Frontal cortex (tissue), 4 donors: ENCODE data around the gene HIPK2. TPM values are rescaled to one million over a fixed set of nuclear protein-coding genes. Genes with fewer than 3 reads are reported as not detected.
"Not testable (repeated sequence)": the region's sequence is repeated elsewhere in the genome, so short reads cannot be mapped to it uniquely, and the experiment has no call there.

Experiments used
- DNase-seq, 2 donors: peaks; one replicate each; pipeline ENCODE4 v3.0.0; 2012; ENCODE audit warnings: low spot score in 2 of 2
- FAIRE-seq: peaks from 2 replicates; lab custom pipeline; 2012; peaks lifted over from hg19 to GRCh38; lab: Jason Lieb, UNC
- total RNA-seq: library from RNA; depleted of rRNA; stranded (reverse); fragments of >200 nt; gene quantifications from one replicate; pipeline ENCODE4 v1.2.3, GENCODE V29; 2014
- donor health status: control.
- donor health status: control.
- donor health status: control.

HIPK2 gene
- total RNA-seq, 1 donor from 2014 or later, result 10.2 TPM

DNA sequence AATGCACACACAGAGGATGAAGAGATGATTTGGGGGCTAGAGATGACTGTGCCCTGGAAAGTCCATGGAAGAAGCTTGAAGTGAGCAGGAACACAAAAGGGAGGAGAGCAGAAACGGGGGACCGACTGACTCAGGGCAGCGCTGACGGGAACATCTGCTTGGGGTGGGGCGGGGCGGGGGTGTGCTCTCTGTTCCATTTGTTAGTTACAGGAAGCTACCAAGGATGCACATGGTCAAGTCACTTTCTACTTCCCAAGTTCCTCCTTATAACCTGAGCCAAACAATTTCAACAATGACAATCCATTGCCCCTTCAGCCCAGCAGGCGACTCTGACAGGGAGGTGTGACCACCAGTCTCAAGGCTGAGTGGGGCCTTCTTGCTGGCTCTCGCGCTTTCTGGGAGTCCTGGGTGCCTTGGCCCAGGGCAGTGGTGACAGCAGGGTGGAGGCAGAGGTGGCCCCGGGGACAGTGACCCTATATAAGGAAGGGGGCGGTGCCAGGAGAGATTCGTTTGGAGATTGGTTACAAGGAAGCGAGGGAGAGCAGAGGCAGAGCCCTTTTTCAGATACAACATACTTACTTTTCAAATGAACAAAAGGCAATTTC lies 214.7 kb downstream of the HIPK2 start:
- DNase-seq, result no peak
- no peak for FAIRE-seq

- FAIRE-seq (no peak), DNase-seq (no peak)
Measured at GRCh38 chr7:139562491-139562890, 215.3 kb downstream of the HIPK2 start.

DNA sequence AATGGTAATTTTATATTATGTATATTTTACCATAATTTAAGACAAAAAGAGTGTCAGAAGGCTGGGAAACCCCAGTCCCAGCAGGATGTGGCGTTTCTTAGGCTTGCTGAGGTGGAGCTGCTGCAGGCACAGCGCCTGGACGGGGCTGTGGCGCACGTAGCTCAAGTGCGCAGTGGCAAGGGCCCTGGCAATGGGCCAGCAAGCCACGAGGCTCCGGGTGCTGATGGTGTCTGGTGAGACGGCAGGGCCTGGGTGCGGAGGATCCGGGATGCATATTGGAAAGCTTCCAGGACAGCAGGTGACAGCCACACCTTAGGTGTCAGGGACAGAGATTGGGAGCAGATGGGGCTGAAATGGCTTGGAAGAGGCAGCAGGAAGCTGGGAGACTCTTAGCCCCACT lies 217.1 kb downstream of the HIPK2 start:
- no peak for FAIRE-seq
- DNase-seq, result no peak

GRCh38 chr7:139560199-139560598 lies 217.6 kb downstream of the HIPK2 start:
- FAIRE-seq (no peak), DNase-seq (no peak)

DNA sequence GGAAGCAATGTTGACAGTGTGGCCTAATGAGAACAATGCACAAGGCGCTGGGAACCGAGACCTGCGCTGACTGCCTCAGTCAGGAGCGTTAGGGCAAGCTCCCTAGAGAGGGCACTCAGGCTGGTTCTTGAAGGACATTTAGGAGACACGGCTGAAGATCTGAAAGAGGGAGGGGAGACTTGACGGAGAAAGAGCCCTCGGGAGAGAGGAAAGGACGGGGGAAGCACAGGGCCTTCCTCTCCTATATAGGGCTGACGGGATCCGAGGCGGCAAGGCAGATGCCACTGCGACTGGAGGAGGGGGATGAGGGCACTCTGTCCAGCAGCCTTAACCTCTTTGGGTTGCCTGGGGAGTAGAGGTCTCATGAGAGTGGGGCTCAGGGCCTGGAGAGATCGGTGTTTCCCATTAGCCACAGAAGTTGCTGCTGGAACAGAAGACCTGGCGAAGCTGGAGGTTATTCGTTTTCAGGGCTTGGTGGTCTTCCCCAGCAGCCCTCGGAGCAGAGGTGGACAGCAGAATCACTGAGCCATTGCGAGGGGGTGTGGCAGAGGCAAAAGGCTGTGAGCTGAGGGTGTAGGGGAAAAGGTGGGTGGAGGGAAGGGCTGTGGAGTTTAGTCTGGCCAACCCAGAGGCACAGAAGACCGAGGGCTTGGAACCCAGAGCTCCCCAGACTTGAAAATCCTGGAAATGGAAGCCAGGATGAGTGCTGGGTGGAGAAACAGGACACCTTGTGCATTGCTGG lies 218.3 kb downstream of the HIPK2 start:
- FAIRE-seq (no peak), DNase-seq (no peak)

GRCh38 chr7:139557857-139558581 lies 219.8 kb downstream of the HIPK2 start:
- no peak for DNase-seq
- FAIRE-seq, result no peak

DNA sequence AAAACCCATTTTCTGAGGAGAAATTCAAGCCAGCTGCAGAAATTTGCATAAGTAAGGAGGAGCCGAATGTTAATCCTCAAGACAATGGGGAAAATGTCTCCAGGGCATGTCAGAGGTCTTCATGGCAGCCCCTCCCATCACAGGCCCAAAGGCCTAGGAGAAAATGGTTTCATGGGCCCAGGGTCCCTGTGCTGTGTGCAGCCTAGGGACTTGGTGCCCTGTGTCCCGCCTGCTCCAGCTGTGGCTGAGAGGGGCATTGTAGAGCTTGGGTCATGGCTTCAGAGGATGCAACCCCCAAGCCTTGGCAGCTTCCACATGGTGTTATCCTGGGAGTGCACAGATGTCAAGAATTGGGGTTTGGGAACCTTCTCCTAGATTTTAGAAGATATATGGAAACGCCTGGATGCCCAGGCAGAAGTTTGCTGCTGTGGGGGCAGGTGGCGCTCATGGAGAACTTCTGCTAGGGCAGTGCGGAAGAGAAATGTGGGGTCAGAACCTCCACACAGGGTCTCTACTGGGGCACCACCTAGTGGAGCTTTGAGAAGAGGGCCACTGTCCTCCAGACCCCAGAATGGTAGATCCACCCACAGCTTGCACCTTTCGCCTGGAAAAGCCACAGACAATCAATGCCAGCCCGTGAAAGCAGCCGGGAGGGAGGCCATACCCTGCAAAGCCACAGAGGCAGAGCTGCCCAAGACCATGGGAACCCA lies 223.7 kb downstream of the HIPK2 start:
- not testable (repeated sequence) for FAIRE-seq, DNase-seq

GRCh38 chr7:139548302-139549028 lies 229.3 kb downstream of the HIPK2 start:
- no peak for DNase-seq
- no peak for FAIRE-seq

- FAIRE-seq, result no peak
- no peak for DNase-seq
Measured at GRCh38 chr7:139544645-139545044, 233.2 kb downstream of the HIPK2 start.

- no peak for DNase-seq
Measured at GRCh38 chr7:139543801-139544603, 233.8 kb downstream of the HIPK2 start.

GRCh38 chr7:139542308-139543151 lies 235.3 kb downstream of the HIPK2 start:
- DNase-seq, result no peak

More at GRCh38 chr7:139543801-139544603, 233.8 kb downstream of the HIPK2 start:
- FAIRE-seq, result no peak

GRCh38 chr7:139541600-139542307 lies 236.0 kb downstream of the HIPK2 start:
- DNase-seq (no peak), FAIRE-seq (no peak)

More at GRCh38 chr7:139542308-139543151, 235.3 kb downstream of the HIPK2 start:
- no peak for FAIRE-seq

DNA sequence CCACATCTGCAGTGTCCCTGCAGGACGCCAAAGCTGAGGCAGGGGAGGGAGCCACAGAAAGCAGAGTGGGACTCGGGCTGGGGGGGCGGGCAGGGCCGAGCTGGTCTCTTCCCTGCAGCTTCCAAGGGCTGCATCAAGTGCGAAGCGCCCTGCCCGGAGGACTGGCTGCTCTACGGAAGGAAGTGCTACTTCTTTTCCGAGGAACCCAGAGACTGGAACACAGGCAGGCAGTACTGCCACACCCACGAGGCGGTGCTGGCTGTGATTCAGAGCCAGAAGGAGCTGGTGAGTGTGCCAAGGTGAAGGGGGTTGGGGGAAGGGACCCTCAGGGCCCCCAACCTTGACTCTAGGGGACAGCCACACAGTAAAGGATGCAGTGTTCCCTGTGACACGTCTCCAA lies 237.6 kb downstream of the HIPK2 start:
- FAIRE-seq (no peak), DNase-seq (no peak)

DNA sequence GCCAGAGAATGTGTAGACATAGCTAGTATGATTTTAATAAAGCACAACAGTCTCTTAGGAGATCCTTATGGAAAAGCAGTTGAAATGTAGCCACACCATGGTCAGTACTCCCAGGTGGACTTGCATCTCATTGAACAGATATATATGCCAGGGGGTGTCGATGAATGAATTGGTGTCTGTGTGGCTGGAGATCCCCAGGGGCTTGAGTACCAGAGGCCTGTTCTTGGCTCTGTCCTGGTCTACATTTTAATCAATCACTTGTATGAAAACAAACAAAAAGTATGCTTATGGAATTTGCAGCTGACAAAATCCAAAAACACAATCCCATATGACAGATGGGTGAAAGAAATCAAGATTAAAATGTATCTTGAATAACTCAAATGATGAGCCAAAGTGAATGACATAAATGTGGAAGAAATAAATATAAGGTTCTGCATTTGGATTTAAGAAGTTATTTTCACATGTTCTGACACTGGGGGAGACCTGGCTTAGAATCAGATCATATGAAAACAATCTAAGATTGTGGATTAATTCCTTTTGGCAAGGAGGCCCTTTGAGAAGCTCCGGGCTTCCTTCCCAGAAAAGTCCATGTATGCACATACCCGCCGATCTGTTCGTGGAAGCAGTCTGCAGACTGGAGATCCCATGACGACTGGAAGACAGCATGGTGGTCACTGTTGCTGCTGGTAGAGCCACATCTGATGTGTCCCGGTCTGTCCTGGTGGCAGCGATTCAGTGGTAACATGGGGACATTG lies 238.7 kb downstream of the HIPK2 start:
- FAIRE-seq, result no peak
- DNase-seq, result no peak

DNA sequence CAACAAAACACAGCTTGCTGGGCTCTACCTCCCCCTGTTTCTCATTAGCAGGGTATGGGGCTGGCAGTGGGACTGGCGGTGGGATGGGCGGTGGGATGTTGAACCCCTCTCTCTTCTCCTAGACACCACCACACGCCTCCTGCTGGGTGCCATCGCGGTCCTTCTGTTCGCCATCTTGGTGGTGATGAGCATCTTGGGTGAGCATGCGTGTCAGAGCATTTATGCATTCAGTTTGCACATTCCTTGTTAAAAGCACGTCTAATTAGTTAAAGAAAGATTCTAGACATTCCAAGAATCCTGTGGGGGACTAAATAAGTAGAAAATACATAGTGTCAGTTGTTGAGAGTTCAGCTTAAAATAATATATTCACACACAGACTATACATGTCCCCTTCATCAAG lies 241.6 kb downstream of the HIPK2 start:
- DNase-seq, result no peak
- FAIRE-seq, result no peak

DNA sequence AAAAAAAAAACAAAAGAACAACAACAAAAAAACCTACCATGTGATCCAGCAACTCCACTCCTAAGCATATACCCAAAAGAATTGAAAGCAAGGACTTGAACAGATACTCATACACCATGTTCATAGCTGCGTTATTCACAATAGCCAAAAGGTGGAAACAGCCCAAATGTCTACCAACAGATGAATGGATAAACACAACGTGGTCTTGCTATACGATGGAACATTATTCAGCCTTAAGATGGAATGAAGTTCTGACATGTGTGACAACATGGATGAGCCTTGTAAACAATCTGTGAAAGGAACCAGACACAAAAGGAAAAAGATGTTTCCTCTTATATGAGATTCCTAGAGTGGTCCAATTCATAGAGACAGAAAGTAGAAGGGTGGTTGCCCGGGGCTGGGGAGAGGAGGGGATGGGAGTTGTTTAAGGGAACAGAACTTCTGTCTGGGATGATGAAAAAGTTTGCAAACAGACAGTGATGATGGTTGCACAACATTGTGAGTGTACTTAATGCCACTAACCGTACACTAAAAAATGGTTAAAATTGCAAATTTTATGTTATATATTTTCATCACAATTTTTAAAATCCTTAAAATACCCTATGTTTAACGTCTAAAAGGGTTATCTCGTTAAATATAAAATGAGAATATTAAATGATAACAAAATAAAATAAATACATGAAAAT lies 242.7 kb downstream of the HIPK2 start:
- no peak for DNase-seq
- no peak for FAIRE-seq
